Activated CD8-positive, alpha-beta memory T cell treated with anti-CD3 and anti-CD28 coated beads for 1 hour (primary cell): ENCODE data around the gene CCDC34.

Experiments
- DNase-seq, 2 donors: peaks; one replicate each; pipeline ENCODE4 v3.0.0-alpha.2; 2020; ENCODE audit warnings: low read depth in 1 of 2; ENCODE audit errors: extremely low read depth in 1 of 2

The CCDC34 gene

DNA sequence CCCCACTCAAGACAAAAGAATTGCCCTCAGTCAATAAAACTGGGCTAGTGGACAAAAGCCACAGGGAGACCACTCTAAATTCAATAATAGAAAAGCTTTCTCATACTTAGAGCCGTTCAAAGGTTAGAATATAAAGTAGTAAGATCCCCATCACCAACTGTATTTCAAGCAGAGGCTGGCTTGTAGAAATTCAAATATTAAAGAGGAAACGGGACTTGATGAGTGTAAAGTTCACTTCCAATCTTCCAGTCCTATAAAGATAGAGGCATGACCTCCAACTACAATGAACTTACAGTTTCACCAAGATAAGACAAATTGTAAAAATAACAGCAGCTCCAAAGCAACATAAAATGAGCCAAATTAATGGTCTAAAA is 70.4 kb downstream of the CCDC34 start:
- no peak for DNase-seq

DNA sequence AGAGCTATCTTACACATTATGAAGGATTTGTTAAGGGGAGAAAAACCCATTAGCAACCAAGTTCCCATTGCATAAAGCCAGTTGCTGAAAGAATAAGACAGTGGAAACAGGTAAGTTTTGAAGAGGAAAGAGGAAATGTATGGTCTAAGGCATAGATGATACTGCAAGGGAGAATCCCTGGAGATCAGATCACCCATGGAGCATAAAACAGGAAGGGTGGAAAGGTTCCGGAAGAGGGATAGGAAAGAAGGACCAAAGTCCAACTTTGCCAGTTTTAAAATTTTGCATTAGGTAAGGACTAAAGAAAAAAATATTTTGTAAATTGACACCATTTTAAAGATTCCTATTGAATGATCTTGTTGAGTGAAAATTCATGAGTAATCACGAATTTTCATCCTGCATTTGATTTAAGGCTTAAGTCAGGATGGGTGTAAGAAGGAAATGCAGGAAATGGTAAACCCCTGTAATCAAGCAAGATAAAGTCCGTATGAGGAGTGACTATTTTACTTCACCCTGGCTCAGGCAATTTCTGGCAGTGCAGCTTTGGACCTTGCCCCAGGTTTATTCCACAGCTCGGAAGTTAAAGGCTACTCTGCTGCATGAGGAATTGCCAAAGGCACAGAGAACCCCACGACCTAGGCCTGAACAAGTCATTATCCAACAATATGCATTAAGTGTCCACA is 70.9 kb downstream of the CCDC34 start:
- DNase-seq, result no peak

DNA sequence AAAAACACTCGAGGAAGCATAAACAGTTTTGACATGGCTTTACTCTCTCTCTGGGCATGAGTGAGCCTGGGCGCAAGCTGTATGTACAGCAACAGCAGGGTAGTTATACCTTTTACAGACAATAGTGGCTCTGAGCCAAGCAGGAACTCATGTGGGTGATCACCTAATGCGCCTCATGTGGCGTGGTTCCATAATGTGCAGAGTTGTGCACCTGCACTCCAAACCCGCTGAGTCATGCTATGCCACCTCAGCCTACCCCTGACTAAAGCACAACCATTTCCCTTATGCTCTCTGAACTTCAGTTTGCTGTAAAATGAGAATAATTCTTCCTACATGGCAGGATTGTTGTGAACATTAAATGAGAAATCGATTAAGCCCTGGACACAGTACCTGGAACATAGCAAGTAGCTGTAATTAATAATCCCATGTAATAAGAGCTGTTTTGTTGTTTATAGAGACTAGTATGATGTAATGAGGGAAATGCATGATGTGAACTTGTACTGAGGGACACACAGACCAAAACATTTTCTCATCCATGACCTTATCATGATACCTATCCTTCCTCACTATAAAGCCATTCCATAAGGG is 71.6 kb downstream of the CCDC34 start:
- DNase-seq, result no peak

DNA sequence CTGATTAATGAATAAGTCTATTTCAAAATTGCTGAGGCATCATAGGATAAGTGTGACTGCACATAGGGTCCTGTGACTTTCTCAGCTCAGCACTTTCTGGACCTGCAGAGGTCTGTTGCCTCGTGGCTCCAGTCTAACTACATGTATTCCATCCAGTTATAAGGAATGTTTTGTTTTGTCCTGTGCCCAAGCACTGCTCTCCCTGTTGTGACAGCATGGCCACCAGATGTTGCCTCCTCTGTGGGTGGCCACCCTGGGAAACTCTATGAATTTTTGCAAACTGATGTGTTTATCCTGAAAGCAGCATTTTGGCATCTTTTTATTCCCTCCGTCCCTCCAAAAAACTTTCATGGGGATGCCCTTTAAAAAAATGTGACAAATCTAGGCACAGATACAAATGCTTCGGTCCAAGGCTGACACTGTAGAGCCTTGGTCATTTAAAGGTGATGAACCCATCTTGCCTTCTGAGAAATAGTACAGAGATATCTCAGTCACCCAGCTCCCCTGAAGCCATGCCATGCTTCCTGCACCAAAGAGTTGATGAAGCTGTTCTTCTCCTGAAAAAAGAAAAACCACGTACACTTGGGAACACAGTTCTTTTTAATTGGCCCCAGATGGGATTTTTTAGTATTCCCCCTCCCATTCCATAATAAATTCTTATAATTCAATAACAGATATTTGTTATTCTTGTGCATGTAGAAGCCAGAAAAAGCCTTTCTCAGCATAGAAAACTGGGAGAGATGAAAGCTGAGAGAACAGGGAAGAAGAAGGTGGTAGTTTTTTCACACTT is 72.6 kb downstream of the CCDC34 start:
- no peak for DNase-seq
